HG03060 (cell line): ENCODE data around the gene ZDHHC12.
"Not testable (repeated sequence)": the region's sequence is repeated elsewhere in the genome, so short reads cannot be mapped to it uniquely, and the experiment has no call there.

ENCODE experiments used
- ATAC-seq: cut with Tn5 transposase; IDR thresholded peaks from one replicate; pipeline ENCODE4 v1.9.1; 2021; ENCODE audit warnings: low read depth, moderate number of reproducible peaks; ENCODE audit not compliant: unreplicated experiment

Gene ZDHHC12

DNA sequence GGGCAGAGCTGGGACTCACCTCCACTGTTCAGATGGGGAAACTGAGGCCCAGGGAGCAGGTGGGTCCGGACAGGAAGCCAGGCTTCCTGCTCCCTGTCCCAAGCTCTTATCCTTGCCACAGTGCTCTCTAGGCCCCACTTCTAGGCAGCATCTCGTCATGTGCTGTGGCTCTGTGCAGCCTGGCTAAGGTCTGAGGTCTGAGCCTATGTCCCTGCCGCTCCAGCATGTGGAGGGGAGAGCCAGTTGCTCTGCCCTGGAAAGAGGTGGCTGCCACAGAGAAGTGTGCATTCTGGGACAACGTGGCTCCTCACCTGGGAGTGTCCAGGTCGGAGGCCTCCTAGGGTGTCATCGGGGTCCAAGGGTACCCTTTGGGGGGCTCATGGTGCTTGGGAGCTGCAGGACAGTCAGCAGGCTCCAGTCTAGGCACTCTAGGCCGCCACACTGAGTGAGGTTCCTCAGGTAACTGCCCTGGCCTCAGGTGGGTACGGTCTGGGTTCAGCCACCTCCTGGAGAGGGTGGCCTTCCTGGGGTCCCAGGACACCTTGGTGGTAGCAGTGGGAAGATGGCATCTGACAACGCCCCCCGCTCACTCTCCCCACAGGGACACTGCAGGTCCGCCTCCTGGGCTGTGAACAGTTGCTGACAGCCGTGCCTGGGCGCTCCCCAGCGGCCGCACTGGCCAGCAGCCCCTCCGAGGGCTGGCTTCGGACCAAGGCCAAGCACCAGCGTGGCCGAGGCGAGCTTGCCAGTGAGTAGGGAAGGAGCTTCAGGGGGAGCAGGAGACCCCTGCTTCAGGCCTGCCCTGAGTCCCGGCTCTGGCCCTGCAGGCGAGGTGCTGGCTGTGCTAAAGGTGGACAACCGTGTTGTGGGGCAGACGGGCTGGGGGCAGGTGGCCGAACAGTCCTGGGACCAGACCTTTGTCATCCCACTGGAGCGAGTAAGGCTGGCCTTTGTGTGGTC, 11.2 kb downstream of the ZDHHC12 start:
- ATAC-seq = no peak

DNA sequence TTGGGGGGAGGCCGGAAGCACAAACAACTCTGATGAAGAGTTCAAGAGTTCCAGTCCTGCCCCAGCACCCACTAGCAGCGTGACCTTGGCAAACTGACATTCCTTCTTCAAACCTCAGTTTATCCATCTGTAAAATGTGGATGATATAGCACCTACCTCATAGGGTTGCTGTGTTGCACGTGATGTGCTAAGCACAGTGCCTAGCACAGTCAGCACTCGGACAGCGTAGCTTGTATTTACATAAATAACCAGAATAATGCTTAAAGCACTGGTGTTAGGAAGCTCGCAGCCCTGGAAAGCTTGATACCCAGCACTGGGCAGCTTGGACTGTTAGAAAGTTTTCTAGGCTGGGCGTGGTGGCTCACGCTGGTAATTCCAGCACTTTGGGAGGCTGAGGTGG, 16.5 kb downstream of the ZDHHC12 start:
- ATAC-seq = no peak

DNA sequence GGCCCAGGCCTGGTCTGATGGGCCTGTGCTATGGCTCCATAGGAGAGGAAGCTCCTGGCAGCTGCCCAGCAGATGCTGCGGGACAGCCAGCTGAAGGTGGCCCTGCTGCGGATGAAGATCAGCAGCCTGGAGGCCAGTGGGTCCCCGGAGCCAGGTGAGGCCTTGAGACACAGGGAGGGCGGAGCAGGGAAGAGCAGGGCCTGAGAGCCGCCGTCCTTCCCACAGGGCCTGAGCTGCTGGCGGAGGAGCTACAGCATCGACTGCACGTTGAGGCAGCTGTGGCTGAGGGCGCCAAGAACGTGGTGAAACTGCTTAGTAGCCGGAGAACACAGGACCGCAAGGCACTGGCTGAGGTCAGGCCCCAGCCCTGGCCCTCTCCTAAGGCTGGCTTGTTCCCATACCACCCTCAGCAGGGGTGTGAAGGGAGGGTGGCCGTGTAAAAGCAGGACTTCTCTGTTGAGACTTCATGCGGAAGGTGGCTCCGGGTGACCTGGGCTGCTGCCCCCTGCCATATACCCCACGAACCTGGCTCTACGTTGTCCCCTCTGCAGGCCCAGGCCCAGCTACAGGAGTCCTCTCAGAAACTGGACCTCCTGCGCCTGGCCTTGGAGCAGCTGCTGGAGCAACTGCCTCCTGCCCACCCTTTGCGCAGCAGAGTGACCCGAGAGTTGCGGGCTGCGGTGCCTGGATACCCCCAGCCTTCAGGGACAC, 17.1 kb downstream of the ZDHHC12 start:
- no peak for ATAC-seq

DNA sequence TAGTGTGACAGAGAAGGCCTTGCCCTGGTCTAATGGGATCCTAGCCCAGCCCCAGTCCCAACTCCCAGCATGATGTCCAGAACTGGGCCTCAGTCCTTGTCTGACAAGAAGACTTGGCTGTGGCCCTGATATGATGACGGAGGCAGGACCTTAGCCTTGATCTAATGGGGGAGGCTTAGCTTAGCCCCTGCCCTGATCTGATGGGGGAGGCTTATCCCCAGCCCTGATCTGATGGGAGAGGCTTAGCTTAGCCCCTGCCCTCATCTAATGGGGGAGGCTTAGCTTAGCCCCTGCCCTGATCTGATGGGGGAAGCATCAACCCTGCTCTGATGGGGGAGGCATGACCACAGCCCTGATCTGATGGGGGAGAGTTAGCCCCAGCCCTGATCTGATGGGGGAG, 17.9 kb downstream of the ZDHHC12 start:
- ATAC-seq = no peak

DNA sequence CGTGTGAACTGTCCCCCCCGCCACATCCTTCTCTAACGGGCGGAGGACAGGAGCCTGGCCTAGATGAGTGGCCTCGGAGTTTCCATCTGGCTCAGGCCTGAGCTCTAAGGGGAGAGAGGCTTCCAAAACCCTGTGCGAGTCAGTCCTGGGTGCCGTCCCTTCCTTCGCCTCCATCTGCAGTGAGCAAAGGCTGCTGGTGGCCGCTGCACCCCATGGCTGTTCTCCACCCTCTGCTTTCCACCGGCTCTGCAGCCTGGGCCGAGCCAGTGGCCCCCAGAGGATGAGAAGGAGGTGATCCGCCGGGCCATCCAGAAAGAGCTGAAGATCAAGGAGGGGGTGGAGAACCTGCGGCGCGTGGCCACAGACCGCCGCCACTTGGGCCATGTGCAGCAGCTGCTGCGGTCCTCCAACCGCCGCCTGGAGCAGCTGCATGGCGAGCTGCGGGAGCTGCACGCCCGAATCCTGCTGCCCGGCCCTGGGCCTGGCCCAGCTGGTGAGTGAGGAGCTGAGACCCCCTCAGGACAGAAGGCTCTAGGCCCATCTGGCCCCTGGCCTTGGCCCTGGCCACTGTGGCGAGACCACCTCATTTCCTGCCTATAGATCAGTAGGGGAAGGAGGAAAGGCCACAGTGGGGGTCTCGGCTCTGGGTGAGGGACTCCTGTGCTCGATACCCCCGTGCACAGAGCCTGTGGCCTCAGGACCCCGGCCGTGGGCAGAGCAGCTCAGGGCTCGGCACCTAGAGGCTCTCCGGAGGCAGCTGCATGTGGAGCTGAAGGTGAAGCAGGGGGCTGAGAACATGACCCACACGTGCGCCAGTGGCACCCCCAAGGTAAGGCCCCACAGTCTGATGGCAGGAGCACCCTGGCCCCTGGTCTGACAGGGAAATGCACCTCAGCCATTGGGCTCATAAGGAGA, 18.6 kb downstream of the ZDHHC12 start:
- no peak for ATAC-seq

DNA sequence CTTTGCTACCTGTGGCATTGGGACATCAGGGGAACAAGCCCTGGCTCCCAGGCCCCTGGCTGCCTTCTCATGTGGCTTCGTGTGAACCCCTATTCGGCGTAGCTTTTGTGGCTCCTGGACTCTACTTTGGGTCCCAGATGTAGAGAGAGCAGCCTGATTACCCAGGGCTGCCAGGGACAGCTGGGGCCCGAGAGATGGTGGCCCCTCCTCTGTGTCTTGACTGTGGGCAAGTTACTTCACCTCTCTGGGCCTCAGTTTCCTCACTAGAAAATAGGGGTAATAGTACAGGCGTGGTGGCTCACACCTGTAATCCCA, 19.6 kb downstream of the ZDHHC12 start:
- no peak for ATAC-seq

DNA sequence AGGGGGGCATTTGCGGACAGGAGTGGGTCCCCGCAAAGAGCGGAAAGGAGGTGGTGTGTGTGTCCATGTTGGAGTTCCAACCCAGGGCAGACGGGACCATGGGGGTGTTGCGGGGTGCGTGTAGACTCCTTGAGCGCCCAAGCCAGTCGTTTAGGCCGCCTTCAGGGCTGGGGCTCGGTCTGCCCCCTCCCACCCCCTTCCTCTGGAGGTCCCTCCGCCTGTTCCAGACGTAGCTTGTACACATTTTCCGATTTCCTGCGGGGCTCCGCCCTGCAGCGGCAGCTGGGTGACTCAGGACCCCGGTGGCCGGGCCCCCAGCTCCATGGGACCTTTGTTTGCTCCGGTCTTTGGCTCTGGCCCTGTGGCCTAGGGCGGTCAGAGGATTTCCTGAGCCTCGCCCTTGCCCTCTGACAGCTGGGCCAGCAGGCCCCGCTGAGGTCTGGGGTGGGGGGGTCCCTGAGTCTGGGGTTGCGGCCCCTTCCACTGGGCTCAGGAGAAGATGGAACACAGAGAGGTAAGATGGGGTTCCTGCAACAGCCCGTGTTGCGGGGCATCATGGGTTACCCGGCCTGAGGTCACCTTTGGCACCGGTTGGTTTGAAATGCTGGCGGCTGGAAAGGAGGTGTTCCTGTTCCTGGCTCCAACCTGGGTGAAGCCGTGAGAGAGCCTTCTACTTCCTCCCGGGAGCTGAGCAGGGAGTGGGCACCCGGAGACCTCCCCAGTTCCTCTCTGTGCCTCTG, 20.1 kb downstream of the ZDHHC12 start:
- ATAC-seq = no peak

DNA sequence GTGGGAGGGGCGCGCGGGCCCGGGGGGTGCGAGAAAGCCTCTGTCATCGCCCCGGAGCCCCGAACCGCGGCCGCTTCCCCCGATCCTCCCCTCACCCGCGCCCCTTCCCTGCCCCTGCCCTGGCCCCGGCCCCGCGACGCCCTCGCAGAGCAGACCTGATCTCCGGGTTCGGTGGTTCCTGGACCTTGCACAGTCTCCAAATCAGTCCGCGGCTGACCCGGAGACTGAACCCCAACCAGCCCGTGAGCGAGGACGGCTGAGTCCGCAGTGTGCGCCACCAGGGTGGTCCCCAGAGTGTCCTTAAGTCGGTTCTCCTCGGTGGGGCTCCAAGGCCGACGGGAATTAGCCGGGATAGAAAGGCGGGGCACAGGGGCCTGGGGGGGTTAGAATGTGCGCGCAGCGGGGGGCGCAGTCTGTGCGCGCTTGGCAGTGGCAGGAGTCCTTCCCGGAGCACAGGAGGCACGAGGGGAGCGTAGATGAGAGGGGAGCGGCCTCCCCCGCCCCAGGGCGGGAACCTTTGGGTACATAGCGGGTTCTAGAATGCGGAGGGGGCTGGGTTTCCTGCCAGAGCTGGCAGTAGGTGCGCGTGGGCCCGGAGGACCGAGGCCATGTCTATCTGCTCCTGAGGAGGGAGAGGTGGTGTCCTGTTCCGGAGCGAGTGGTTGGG, 20.8 kb downstream of the ZDHHC12 start:
- no peak for ATAC-seq

DNA sequence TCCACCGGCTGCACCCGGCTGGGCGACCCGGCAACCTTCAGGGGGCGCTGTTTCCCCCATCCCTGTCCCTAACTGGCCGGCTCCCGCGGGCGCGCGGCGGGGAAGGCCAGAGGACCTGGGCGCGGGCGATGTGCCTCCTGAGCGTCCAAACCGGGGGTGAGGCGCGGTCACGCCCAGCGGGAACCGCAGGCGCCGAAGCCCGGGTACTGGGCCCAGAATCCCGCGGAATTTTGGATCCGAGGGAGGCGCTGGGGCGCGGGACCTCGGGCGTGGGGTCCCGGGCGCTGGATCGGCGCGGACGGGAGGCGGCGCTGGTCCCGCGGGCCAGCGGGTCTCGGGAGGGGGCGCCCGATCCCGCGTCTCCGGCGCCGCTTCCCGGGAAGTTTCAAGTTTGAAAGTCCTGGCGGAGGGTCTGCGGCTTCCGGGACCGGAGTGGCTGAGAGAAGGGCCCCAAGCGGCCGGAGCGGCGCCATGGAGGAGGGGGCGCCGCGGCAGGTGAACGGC, 21.4 kb downstream of the ZDHHC12 start, which contains the start of gene PKN3:
Gene PKN3 (plus strand): TSS at position 59 of the 504 bp plus-strand sequence. CDS start 413 bp downstream, at position 472.
- ATAC-seq = no peak

DNA sequence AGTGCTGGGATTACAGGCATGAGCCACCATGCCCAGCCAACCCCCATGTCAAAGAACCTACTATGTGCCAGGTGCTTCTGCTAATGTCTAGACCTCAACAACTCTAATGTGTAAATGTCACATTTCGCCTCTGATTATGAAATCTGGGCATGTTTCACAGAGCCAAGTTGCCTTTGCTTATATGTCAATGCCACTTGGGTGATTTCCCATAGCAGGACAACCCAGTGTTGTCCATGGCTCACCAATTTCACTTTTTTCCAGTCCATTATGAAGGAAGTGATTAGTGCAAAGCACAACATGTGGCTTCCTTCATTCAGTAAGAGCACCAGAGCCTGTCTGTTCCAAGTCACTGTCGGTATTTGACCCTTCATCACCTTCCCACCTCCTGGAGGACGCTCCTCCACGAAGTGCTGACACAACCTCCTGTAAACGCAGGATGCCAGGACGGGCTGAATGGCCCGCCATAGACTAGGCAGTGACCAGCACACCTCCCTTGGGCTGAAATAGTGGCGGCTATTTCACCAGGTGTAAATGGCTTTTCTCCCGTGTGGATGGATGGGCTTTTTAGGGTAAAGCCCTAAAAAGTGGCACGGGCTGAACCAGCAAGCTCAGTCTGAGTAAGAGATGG, 22.6 kb downstream of the ZDHHC12 start:
- no peak for ATAC-seq

DNA sequence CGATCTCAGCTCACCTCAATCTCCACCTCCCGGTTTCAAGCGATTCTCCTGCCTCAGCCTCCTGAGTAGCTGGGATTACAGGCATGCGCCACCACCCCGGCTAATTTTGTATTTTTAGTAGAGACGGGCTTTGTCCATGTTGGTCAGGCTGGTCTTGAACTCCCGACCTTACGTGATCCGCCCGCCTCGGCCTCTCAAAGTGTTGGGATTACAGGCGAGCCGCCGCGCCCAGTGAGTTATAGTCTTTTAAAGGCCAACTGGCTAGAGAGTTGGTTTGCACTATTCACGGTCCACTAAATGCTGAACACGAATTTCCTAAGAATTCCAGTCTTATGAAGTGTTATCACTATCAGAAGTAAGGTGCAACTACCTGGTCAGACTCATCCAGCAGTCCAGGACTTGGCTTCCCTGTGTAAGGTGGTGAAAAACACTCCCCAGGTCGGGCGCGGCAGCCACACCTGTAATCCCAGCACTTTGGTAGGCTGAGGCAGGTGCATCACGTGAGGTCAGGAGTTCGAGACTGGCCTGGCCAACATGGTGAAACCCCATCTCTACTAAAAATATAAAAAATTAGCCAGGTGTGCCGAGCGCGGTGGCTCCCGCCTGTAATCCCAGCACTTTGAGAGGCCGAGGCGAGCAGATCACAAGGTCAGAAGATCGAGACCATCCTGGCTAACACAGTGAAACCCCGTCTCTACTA, 24.7 kb downstream of the ZDHHC12 start:
- not testable (repeated sequence) for ATAC-seq

DNA sequence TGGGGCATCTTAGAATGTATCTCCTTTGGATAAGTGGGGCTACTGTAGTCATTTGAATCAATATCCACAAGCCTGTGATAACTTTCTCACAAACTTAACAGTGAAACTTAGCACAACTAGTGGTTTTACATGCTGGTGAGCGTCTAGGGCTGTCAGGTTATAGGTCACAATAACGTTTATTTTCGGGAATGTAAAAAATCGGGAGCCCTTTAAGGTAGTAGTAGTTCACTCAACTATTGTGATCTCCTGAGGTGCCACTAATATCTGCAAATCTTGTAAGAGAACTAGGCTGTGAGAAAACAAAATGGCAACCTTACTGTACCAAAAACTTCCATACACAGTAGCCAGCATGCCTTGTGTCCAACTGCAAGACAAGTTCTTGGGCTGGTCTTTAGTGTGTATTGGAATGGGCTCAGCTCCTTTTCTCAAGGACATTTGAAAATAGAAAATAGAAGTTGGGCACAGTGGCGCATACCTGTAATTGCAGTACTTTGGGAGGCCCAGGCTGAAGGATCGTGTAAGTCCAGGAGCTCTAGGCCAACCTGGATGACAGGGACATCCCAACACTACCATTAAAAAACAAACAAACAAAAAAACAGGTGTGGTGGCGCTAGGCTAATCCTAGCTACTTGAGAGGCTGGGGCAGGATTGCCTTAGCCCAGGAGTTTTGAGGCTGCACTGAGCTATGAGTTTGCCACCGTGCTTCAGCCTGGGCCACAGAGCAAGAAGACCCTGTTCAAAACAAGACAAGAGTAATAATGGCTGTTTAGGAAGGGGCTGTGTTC, 26.8 kb downstream of the ZDHHC12 start:
- ATAC-seq = no peak

DNA sequence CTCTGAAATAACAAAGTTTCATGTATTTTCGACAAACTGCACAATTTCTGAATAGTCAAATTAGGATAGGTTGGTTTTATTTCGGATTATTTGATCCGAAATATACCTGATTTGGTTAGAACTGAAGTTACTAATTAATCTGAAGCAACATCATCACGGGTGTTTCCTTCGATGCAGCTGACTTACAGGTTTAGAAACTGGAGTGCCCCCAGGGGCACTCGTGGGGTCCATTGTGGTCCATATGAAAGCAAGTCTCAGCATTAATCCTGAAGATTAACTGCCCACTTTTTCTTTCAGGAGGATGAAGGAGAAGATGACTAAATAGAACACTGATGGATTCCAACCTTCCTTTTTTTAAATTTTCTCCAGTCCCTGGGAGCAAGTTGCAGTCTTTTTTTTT, 29.6 kb downstream of the ZDHHC12 start:
- no peak for ATAC-seq

DNA sequence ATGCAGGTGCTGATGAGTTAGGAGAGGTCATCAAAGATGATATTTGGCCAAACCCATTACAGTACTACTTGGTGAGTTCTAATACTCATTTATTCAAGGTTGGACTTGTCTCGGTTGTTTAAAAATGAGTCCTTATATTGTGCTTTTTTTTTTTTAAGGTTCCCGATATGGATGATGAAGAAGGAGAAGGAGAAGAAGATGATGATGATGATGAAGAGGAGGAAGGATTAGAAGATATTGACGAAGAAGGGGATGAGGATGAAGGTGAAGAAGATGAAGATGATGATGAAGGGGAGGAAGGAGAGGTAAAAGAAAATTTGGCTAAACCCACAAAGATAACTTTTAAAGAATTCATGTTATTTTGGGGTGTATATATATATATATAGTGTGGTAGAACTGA, 30.2 kb downstream of the ZDHHC12 start:
- ATAC-seq = not testable (repeated sequence)

DNA sequence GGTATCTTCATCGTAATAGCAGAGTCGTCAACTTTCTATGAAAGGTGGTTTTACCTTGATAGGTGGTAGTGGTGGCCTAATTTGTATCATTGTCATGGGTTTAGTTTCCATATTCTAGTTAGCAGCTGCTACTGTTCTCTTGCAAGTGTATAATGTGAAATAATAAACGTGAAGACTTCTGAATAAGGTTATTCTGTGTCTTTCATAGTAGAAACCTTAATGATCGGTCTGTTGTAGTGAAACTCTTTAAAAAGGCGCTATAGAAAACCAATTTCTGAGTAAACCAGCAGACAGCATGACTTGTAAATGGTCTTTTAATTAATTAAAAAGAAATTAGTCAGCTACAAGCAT, 33.3 kb downstream of the ZDHHC12 start:
- ATAC-seq = no peak

DNA sequence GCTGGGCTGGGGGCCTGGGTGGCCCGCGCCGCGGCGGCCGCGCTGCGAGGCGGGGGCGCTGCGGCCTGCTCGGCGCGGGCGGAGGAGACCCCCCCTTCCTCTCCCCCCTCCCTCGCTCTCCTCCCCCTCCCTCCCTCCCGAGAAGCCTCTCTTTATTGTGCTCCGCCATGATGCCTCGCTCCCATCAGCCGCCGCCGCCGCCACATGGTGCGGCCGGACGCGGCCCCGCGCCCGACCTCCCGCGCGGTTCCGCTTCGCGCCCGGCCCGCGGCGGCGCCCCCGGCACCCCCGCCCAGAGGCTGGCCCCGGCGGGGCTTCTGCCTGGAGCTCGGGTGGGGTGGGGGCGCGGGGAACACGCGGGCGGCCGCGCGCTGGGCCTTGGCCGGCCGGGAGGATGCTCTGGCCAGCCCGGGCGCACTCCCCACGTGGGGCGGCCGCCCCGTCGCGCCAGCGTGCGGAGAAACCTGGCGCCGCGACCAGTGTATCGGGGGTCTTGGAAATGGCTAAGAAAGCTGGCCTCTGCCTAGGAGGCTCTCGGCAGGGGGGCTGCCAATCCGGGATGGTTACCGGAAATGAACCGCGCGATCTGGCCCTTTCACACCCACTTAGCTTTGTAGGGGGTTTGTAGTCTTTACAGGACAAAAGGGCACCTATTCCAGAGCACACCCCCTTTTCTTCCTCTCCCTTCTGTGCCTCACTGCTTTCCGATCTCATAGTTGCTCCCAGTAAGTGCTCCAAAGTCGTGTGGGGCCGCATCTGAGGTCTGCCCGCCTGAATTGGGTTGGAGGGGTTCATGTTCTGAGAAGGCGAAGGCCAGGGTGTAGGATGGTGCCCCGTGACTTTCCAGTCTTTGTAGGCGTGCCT, 33.9 kb downstream of the ZDHHC12 start:
- ATAC-seq = no peak

DNA sequence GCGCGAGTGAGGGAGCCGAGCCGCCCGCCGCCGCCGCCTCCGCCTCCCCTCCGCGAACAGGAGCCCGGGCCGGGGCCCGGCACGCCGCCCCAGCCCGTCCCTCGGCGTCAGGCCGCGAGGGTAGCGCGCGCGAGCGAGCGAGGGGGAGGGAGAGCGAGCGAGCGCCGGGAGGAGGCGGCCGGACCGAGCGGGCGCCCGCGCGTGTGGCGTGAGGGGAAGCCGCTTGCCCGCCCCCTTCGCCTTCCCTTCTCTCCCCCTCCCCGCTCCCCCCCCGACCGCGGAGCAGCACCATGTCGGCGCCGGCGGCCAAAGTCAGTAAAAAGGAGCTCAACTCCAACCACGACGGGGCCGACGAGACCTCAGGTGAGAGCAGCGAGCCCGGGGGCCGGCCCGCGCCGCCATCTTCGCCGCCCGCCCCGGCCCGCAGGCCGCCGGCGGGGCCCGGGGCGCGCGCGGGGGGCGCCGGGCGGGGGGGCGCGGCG, 34.6 kb downstream of the ZDHHC12 start:
- no peak for ATAC-seq
